LNCAP (cell line): ENCODE data around the gene ZNF407.

Experiments used
- CTCF ChIP-seq: fragments of 450-650 bp; IDR thresholded peaks from 2 replicates; pipeline ENCODE4 v1.5.1; 2017; ENCODE audit warnings: mild to moderate bottlenecking

The ZNF407 gene

GRCh38 chr18:75044791-75045190 lies 447.1 kb downstream of the ZNF407 start:
- TF ChIP-seq CTCF = no peak

DNA sequence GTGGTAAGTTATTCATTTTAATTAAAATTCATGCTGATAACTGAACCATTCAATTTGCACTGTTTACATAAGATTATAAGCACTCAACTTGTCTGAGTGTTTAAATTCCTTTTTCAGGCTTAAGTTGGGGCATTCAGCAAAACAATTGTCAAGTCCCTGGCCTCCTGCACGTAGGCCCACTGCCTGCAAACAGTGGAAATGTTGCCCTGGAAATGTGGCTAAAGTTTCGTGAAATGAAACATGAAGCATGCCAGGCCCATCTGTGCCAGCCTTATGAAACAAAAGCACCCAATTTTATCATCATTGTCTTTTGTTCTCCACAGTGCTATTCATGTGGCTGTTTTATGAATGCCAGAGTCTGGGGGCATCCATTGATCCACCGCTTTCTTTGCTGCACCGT lies 447.6 kb downstream of the ZNF407 start:
- no peak for TF ChIP-seq CTCF

- TF ChIP-seq CTCF = no peak
Observed at GRCh38 chr18:75047240-75047961, 449.7 kb downstream of the ZNF407 start.

DNA sequence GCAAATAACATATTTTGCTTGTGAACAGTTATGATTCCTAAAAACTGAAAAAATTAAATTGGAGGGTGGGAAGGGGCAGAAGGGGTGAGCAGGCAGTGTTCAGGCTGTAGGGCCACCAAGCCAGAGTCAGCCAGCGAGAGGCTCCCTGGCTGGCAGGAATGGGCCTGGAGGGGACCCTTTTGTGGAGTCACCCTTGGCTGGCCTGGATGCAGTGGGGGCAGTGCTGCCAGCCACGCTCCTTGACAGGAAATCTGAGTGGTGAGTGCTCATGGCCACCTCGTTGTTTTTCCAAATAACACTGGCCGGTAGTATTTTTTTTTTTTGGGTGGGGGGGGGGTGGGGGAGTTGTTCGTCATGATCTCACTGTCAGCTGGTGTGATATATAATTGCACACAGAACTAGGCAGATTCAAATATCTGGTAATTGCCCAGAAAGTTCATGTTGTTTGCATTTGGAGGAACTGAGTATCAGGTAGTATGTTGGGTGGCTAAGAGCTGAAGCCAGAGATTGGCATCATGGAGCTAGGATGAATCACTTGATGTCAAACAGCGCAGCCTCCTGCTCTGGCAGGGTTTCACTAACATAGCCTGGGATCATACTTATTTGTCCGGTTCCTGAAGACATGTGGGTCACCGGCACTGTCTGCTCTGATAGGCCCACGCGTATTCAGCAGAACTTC lies 451.2 kb downstream of the ZNF407 start:
- no peak for TF ChIP-seq CTCF

DNA sequence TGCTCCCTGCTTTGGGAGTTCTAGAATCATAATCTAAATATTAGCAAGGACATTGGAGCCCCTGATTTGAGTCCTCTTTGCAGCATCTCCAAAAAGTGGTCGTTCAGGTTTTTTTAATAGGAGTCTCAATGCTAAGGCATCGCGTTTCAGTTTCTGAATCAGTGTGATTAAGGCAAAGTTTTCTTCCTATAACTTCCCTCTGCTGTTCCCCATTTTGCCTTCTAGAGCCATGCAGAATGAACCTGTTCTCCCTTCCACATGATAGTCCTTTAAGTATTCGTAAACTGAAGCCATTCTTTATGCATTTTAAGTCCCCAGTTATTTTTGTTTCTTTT lies 451.8 kb downstream of the ZNF407 start:
- TF ChIP-seq CTCF = no peak

GRCh38 chr18:75051757-75052156 lies 454.1 kb downstream of the ZNF407 start:
- no peak for TF ChIP-seq CTCF

GRCh38 chr18:75052475-75052874 lies 454.8 kb downstream of the ZNF407 start:
- no peak for TF ChIP-seq CTCF
